Activated T-helper 2 cell treated with anti-CD3 and anti-CD28 coated beads, Interferon-gamma antibody, Interleukin-2, Interleukin-4, amounts not matched to agents 10 μg/mL and 5 μg/mL and 100 μg/mL, durations not matched to agents 14 hours and 24 hours and 36 hours (primary cell): Measurements from ENCODE around the gene UBE2J2. TPM values are rescaled to one million over a fixed set of nuclear protein-coding genes. Genes with fewer than 3 reads are reported as not detected.

ENCODE experiments used
- DNase-seq: peaks from one replicate; pipeline ENCODE4 v3.0.0; 2021; ENCODE audit warnings: low spot score
- H3K27ac Mint-ChIP-seq: one replicate; pipeline ENCODE4 v1.8.0; 2021; ENCODE audit warnings: mixed read lengths
- H3K27me3 Mint-ChIP-seq: one replicate; pipeline ENCODE4 v1.8.0; 2021; ENCODE audit warnings: low read depth, mixed read lengths
- H3K36me3 Mint-ChIP-seq: one replicate; pipeline ENCODE4 v1.8.0; 2021; ENCODE audit warnings: low read depth, mixed read lengths
- H3K4me1 Mint-ChIP-seq: one replicate; pipeline ENCODE4 v1.8.0; 2021; ENCODE audit warnings: low read depth, mixed read lengths
- H3K4me3 Mint-ChIP-seq: one replicate; pipeline ENCODE4 v1.8.0; 2021; ENCODE audit warnings: low read depth, mild to moderate bottlenecking, moderate library complexity, mixed read lengths
- H3K9me3 Mint-ChIP-seq: one replicate; pipeline ENCODE4 v1.8.0; 2021; ENCODE audit warnings: mixed read lengths
- intact Hi-C: fragments of 100-400 bp; cut with micrococcal nuclease; formaldehyde crosslinking; loops from one replicate; pipeline ENCODE4 v1.15.1; 2023
- total RNA-seq: library from RNA; stranded (reverse); gene quantifications from 2 replicates; pipeline ENCODE4 v1.2.3, GENCODE V29; 2022

UBE2J2 gene
- total RNA-seq, 1 donor from 2014 or later = 81.0 TPM

DNA sequence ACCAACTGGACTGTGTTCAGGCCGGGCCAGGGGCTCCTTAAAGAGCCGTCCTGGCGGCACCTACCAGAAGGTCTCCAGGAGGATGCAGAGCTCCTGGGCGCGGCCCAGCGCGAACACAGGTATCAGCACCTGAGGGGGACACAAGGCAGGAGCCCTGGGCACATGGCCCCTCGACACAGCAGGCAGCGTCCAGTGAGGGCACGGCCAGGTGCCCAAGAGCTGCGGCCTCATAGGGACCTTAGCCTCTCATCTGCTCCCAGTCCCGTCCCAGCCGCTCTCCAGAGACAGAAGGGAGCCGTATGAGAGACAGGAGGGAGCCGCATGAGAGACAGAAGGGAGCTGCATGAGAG is 40.6 kb upstream of the UBE2J2 start:
- no peak for DNase-seq
- Mint-ChIP-seq H3K36me3 (peaks cover 41% of the 10 kb centered on the region), H3K27me3 (no peaks in the 10 kb centered on the region), H3K27ac (no peak overlapping the region), H3K9me3 (no peaks in the 10 kb centered on the region), H3K4me3 (no peak overlapping the region), H3K4me1 (no peaks in the 10 kb centered on the region)
- intact Hi-C loops = no loop called here

DNA sequence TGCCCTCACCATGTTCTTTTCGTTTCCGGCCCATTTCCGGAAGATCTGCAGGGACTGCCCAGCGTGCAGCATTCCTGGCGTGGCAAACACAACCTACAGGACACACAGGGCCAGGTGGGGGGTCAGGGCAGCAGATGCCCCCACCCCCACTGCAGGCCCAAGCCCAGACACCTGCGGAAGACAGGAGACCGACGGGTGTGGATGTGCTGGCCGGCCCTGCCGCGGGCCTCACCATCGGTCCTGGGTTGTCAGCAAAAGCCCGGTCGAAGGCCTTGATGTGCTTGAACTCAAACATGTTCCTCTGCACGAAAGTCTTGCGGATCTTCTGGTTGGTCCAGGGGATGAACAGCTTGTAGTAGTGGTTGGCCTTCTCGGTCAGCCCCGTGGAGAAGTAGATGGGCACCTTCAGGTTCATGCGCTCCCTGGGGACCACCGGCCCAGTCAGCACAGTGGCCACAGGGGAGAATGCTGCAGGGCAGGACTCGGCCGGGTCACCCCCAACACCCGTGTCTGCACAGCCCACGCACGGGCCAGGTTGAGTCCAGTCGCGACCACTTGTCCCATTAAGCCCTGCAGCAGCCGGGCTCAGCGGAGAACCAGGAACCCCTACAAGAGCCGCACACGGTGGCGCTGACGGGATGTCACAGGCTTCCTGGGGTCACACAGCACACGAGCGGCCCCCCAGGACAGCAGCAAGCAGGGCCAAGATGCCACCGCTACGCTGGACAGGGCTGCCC is 40.0 kb upstream of the UBE2J2 start:
- DNase-seq = no peak
- intact Hi-C loops = no loop called here
- Mint-ChIP-seq H3K9me3 (no peaks in the 10 kb centered on the region), H3K4me1 (no peaks in the 10 kb centered on the region), H3K27me3 (no peaks in the 10 kb centered on the region), H3K27ac (no peak overlapping the region), H3K36me3 (peaks cover 35% of the 10 kb centered on the region), H3K4me3 (no peak overlapping the region)

DNA sequence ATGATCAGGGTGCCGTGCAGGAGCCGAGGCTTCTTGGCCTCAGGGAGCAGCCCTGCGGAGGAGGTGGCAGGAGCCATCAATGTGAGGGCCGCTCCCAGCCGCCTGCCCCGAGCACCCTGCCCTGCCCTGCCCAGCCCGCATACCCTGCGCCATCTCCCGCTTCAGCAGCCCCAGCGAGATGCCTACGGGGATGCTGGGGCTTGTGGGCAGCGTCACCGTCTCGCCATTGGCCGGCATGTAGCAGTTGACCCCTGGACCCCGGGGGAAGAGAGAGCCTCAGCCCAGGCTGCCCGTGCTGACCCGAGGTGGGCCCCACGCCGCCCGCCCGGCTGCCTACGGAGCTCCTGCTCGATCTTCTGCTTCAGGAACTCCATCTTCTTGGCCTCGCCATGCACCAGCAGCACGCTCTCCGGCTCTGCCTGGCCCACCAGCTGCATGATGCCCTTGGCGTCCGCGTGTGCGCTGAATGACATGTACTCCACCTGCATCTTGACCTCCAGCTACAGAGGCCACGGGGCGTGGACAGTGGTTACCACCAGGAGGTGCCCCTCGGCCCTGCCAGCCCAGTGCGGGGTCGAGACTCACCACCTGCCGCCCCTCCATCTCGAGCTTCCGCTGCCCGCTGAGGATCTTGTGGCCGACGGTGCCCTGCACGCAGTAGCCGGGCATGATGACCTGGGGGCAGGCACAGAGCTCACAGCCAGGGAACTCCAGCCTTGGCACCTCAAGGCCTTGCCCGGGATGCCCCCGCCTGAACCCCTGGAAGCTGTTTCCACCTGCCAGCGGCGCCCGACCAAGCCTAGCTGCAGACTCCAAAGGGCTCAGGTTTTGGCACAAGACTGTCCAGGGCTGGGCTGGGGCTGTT is 39.0 kb upstream of the UBE2J2 start:
- Mint-ChIP-seq H3K4me3 (no peak overlapping the region), H3K4me1 (no peaks in the 10 kb centered on the region), H3K36me3 (peaks cover 33% of the 10 kb centered on the region), H3K9me3 (no peaks in the 10 kb centered on the region), H3K27ac (no peak overlapping the region), H3K27me3 (no peaks in the 10 kb centered on the region)
- intact Hi-C loops = no loop called here
- DNase-seq = no peak

DNA sequence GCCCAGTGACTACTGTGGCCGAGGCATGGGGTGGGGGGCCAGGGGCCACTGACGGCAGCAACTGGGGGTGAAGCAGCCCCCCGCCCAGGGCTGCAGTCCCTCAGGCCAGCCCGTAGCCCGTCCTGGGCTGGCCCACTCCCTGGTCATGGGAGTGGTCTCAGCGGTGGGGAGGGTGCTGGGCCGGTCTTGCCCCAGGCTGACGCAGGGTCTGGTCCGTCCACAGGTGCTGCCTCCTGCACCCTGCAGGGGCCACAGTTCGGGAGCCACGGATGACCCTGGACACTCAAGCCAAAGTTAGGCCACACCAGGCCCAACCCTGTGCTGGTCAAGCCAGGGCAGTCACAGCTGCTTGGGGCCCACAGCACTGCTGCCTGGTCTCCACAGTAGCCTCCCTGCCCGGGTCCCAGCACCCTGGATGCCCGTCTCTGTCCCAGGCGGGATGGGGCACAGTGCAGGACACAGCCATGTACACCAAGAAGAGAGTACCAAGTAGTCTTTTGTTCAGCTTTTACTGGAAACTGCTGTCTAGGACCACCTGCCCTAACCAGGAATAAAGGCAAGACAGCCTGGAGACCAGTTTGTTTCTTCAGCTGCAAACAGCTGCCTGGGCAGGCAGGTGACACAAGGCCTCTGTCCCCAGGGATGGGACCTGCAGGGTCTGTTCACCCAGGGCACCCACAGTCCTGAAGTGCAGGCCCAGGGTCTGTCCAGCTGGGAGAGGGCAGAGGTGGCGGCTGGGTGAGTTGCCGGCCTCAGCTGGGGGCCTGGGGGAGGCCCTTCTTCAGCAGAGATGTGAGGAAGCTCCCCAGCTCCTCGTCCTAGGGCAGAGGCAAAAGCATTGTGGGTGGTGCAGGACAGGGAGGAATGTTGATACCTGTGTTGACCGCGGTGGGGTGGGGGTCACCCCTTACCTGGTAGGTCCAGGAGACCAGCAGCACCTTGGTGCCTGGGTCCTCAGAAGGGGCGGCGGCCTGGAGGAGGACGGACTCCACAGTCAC is 37.8 kb upstream of the UBE2J2 start:
- intact Hi-C loops = no loop called here
- H3K36me3 Mint-ChIP-seq = peaks cover 28% of the 10 kb centered on the region
- H3K9me3 Mint-ChIP-seq = no peaks in the 10 kb centered on the region
- H3K27ac Mint-ChIP-seq = no peak overlapping the region
- H3K27me3 Mint-ChIP-seq = no peaks in the 10 kb centered on the region
- no peak overlapping the region for H3K4me3 Mint-ChIP-seq
- DNase-seq = no peak
- peaks cover 5% of the 10 kb centered on the region for H3K4me1 Mint-ChIP-seq

DNA sequence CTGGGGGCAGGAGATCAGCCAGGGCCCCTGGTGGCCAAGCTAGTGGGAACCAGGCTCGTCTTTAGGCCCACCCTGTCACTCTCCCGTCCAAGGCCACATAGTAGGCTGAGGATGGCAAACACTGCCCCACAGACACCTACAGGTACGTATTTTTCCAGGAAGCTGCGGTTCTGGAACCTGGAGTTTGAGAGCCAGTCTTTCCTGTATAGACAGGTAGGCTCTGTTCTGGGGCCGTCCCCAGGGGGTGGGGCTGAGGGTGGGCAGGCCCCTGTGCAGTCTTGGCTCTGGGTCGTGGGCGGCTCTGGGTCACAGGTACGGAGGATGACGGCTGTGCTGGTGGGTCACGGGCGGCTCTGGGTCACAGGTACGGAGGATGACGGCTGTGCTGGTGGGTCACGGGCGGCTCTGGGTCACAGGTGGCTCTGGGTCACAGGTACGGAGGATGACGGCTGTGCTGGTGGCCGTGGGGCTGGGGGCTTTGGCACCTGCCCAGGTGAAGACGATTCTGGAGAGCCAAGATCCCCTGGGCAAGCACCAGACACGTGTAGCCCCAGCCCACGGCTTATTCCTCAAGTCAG is 36.9 kb upstream of the UBE2J2 start:
- H3K4me1 Mint-ChIP-seq = peaks cover 10% of the 10 kb centered on the region
- H3K27ac Mint-ChIP-seq = no peak overlapping the region
- no peaks in the 10 kb centered on the region for H3K9me3 Mint-ChIP-seq
- intact Hi-C loops = no loop called here
- H3K36me3 Mint-ChIP-seq = peaks cover 21% of the 10 kb centered on the region
- H3K27me3 Mint-ChIP-seq = no peaks in the 10 kb centered on the region
- peak overlapping the region; percentile 30 for H3K4me3 Mint-ChIP-seq
- no peak for DNase-seq

DNA sequence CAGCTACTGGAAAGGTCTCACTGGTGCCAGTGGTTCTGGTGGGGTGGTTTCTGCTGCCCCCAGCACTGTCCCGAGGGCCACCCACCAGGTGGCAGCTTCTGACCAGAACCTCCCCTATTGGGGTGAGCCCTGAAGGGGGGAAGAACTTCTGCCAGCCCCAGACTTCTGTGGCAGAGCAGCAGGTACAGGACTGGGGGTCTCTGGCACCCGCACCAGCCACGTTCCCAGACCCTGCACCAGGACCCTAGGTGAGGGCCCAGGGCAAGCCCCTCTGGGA is 36.4 kb upstream of the UBE2J2 start:
- peaks cover 18% of the 10 kb centered on the region for H3K36me3 Mint-ChIP-seq
- peak overlapping the region; percentile 75 for H3K4me3 Mint-ChIP-seq
- no peak overlapping the region for H3K27ac Mint-ChIP-seq
- H3K9me3 Mint-ChIP-seq = no peaks in the 10 kb centered on the region
- peaks cover 10% of the 10 kb centered on the region for H3K4me1 Mint-ChIP-seq
- DNase-seq = no peak
- intact Hi-C loops = no loop called here
- H3K27me3 Mint-ChIP-seq = no peaks in the 10 kb centered on the region

DNA sequence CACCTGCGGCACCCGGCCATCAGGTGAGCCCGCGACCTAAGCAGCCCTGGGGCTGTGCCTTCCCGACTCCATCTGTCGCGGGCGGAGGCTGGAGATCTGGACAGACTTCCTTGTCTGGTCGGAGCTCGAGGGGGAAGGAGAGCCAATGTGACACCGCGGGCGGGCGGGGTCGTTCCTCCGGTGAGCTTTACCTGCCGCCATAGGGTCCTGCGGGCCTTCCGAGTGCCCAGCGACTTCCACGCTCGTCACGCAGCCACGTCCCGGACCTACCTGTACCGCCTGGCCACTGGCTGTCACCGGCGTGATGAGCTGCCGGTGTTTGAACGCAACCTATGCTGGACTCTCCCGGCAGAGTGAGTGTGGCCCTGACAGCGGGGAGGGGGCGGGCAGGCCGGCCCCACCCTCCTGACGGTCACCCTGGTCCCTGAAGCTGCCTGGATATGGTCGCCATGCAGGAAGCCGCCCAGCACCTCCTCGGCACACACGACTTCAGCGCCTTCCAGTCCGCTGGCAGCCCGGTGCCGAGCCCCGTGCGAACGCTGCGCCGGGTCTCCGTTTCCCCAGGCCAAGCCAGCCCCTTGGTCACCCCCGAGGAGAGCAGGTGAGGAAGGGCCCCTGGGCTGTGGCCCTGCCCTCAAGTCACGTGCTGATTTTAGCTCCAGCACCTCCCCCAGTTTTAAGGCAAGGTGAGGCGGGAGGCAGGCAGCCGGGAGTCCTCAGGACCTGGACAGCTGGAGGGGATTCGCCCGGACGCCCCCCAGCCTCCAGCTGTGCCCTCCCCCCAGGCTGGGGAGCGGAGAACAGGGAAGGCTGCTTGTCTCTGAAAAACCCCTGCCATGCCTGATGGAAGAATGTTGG is 35.8 kb upstream of the UBE2J2 start:
- peak overlapping the region; percentile 75 for H3K4me3 Mint-ChIP-seq
- H3K36me3 Mint-ChIP-seq = peaks cover 15% of the 10 kb centered on the region
- H3K27ac Mint-ChIP-seq = no peak overlapping the region
- no peaks in the 10 kb centered on the region for H3K27me3 Mint-ChIP-seq
- peaks cover 10% of the 10 kb centered on the region for H3K4me1 Mint-ChIP-seq
- intact Hi-C loops = loop anchor here (2.0 to 10.0 kb wide), 3 partner anchors 39 to 192 kb away; partner anchors contain the start of genes AURKAIP1, C1orf159 and DVL1
- H3K9me3 Mint-ChIP-seq = no peaks in the 10 kb centered on the region
- no peak for DNase-seq

DNA sequence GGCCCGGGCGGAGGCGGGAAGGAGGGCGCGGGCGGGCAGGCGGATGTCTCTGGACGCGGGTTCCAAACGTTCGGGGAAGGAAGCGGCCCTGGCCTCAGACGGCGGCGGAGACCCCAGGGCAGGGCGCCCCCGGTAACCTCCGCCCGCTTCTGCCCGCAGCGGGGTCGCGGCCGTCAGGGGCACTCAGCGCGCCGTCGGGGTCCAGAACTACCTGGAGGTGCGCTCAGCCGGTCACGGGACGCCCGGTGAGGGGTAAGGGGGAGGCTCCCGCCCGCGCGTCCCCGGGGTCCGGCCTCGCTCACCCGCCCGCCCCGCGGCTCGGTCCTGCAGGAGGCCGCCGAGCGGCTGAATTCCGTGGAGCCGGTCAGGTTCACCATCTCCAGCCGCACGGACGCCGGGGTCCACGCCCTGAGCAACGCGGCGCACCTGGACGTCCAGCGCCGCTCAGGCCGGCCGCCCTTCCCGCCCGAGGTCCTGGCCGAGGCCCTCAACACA is 35.1 kb upstream of the UBE2J2 start:
- no peaks in the 10 kb centered on the region for H3K27me3 Mint-ChIP-seq
- H3K9me3 Mint-ChIP-seq = no peaks in the 10 kb centered on the region
- H3K36me3 Mint-ChIP-seq = peaks cover 14% of the 10 kb centered on the region

DNA sequence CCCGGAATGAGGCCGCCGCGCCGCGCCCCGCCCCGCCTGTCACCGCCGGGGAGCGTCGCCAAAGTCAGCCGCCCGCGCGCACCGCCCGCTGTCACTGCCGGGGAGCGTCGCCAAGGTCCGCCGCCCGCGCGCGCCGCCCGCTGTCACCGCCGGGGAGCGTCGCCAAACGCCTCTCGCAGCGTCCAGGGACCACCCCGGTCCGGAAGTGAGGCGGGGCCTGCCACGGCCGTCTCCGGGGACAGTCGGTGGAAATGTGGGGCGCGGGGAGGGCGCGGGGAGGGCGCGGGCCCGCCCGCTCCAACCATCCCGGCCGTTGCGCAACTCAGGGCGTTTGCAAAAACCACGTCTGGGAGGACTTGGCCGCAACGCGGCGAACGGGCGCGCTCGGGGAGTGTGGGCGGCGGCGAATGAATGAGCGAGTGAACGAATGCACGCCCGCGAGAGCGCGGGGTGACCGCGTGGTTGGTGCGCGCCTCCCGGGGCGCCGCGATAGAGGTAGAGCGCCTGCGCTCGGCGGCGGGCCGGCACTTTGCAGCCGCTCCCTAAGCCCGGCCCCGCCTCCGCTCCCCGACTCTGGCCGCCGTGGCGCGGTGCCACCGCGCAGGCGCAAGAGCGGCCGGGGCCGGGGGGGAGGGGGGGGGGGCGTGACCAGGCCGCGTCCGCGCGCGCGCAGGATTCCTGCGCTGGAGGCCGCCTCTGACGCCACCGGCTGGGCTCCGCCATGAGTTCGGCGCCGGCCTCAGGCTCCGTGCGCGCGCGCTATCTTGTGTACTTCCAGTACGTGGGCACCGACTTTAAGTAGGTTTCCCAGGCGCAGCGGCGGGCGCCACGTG is 34.5 kb upstream of the UBE2J2 start, which contains the start of the genes ACAP3 and PUSL1:
ACAP3 (minus strand) TSS at position 8 of the 833 bp plus-strand sequence. CDS start 115 bp downstream, outside the sequence.
PUSL1 (plus strand) TSS at position 675 of the 833 bp plus-strand sequence; CDS start at position 722, 47 bp downstream.
- H3K27ac Mint-ChIP-seq = peak within 1 kb of the TSS; percentile 79
- no peaks in the 10 kb centered on the region for H3K27me3 Mint-ChIP-seq
- intact Hi-C loops = loop anchor here (1.0 to 10.0 kb wide), 4 partner anchors 16 to 191 kb away; partner anchors contain the start of genes AURKAIP1, C1orf159, CPTP and DVL1
- DNase-seq = peak; percentile 89
- peaks cover 9% of the 10 kb centered on the region for H3K36me3 Mint-ChIP-seq
- peaks cover 10% of the 10 kb centered on the region for H3K4me1 Mint-ChIP-seq
- no peaks in the 10 kb centered on the region for H3K9me3 Mint-ChIP-seq
- H3K4me3 Mint-ChIP-seq = peak within 1 kb of the TSS; percentile 85

More for the DNA sequence above, 35.1 kb upstream of the UBE2J2 start:
- intact Hi-C loops = loop anchor here (1.0 to 10.0 kb wide), 4 partner anchors 15 to 192 kb away; partner anchors contain the start of genes AURKAIP1, C1orf159, CPTP and DVL1
- no peak for DNase-seq
- Mint-ChIP-seq H3K4me3 (peak overlapping the region; percentile 85), H3K27ac (peak overlapping the region; percentile 79), H3K4me1 (peaks cover 10% of the 10 kb centered on the region)

DNA sequence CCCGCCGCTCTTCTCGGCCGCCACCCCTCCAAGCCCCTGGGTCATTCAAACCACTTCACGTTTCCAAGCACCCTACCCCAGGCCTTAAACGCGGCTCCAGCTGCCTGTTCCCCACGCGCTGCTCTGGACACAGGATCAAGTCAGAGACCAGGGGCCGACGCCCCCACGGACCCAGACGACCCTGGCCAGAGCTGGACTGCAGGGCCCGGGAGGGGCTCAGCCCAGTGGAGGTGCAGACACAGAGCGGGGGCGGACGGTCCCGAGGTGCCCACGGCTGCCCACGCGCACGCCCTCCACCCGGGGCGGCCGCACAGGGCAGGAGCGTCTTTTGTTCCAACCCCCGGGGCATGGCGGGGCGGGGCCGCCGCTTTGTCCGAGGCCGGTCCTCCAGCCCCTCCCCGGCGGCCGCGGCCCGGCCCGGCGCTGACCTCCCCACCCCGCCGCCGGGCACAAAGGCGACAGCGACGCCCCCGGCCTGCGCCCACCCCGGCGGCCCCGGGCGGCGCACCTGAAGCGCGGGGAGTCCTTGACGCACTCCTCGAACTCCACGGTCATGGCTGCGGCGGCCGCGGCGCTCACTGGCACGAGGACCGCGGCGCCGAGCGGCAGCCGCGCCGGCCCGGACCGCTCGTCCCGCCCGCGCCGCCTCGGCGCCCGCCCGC is 33.7 kb upstream of the UBE2J2 start:
- peaks cover 10% of the 10 kb centered on the region for H3K4me1 Mint-ChIP-seq
- intact Hi-C loops = loop anchor here (5.0 to 10.0 kb wide), 2 partner anchors 67 to 190 kb away; partner anchors contain the start of genes AURKAIP1 and C1orf159
- no peaks in the 10 kb centered on the region for H3K27me3 Mint-ChIP-seq
- DNase-seq = no peak
- H3K36me3 Mint-ChIP-seq = peaks cover 6% of the 10 kb centered on the region
- peak overlapping the region; percentile 72 for H3K27ac Mint-ChIP-seq
- no peaks in the 10 kb centered on the region for H3K9me3 Mint-ChIP-seq
- peak overlapping the region; percentile 84 for H3K4me3 Mint-ChIP-seq
